Testis (tissue), 3 donors: ENCODE results near the gene CLCN7. TPM values are rescaled to one million over a fixed set of nuclear protein-coding genes. Genes with fewer than 3 reads are reported as not detected.

Experiments used
- DNase-seq: peaks from one replicate; pipeline ENCODE4 v3.0.0-alpha.2; 2019
- H3K27ac ChIP-seq, 2 donors: fragments of 200-600 bp; sonication (generic); one replicate each; pipeline ENCODE4 v1.5.1; 2019
- H3K27me3 ChIP-seq: fragments of 200-600 bp; sonication (generic); one replicate; pipeline ENCODE4 v1.5.1; 2019
- H3K36me3 ChIP-seq: fragments of 200-600 bp; sonication (generic); one replicate; pipeline ENCODE4 v1.5.1; 2017; ENCODE audit warnings: low read depth; ENCODE audit errors: missing control alignments
- H3K4me1 ChIP-seq: fragments of 200-600 bp; sonication (generic); one replicate; pipeline ENCODE4 v1.5.1; 2019
- H3K4me3 ChIP-seq, 2 donors: fragments of 200-600 bp; sonication (generic); one replicate each; pipeline ENCODE4 v1.5.1; 2017 to 2019
- H3K9me3 ChIP-seq: fragments of 200-600 bp; sonication (generic); one replicate; pipeline ENCODE4 v1.5.1; 2017
- POLR2A ChIP-seq: fragments of 450-650 bp; IDR thresholded peaks from one replicate; pipeline ENCODE4 v1.6.1; 2017; ENCODE audit warnings: antibody characterized with exemption, mild to moderate bottlenecking, moderate library complexity
- WGBS, 2 donors: methylation state at CpG; one replicate each; pipeline ENCODE4 v1.1.5; 2018; 5-methylcytosine and 5-hydroxymethylcytosine counted together
- intact Hi-C: fragments of 100-400 bp; cut with DNase I; formaldehyde crosslinking; loops from one replicate; pipeline ENCODE4 v1.15.1; 2023; ENCODE audit warnings: low total_unique reads
- polyA plus RNA-seq: library from polyadenylated mRNA; stranded (reverse); fragments of 350-450 nt; fragmentation: Illumina TruSeq; extraction: RNeasy Lipid Tissue Mini Kit (QIAGEN cat#74804); gene quantifications from one replicate; pipeline ENCODE4 v1.2.3, GENCODE V29; 2014; ENCODE audit warnings: low read depth, low replicate concordance; ENCODE audit not compliant: insufficient read depth
- total RNA-seq, 2 donors: library from RNA; depleted of rRNA; stranded (reverse); fragments of >200 nt; gene quantifications; one replicate each; pipeline ENCODE4 v1.2.3, GENCODE V29; 2016
- TF ChIP-seq, protein P1 (sequence below), 3 experiments: fragments of 450-650 bp in 2 of 3; fragments of 200-600 bp in 1 of 3; sonication (generic) in 1 of 3; IDR thresholded peaks; one replicate each; pipeline ENCODE4 v1.5.1; 2016 to 2019; ENCODE audit warnings: antibody characterized with exemption in 3 of 3, mild to moderate bottlenecking in 2 of 3, moderate library complexity in 1 of 3

Gene CLCN7
- total and polyA plus RNA-seq, 3 donors from 2014 or later: 79.6 to 160 (median 152) TPM

DNA sequence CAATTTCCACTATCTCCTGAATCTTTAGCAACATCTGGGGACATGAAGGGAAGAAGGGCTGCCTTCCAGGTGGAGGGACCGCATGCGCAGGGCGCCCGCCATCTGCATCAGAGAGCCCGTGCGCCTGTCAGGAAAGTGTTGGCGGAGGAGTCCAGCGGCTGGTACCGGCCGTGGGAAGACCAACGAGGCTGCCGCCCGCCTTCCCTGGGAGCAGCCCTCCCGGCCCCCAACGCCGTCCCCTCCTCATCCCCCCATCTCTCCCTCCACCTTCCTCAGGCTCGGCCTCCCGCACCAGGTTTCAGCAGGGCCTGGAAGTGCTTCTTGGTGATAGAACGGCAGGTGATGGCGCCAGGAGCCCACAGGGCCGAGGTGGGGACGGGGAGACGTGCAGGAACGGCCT, 8.8 kb downstream of the CLCN7 start:
- 87% methylated on average over 17 to 24 of the region's 24 CpGs for WGBS, 2 donors
- DNase-seq: no peak
- no peak overlapping the region for H3K27ac ChIP-seq
- no peaks in the 10 kb centered on the region for H3K27me3 ChIP-seq
- no peaks in the 10 kb centered on the region for H3K9me3 ChIP-seq
- peaks cover 4% of the 10 kb centered on the region for H3K4me1 ChIP-seq
- H3K36me3 ChIP-seq: no peaks in the 10 kb centered on the region
- intact Hi-C loops: no loop called here
- TF ChIP-seq, protein P1, sequence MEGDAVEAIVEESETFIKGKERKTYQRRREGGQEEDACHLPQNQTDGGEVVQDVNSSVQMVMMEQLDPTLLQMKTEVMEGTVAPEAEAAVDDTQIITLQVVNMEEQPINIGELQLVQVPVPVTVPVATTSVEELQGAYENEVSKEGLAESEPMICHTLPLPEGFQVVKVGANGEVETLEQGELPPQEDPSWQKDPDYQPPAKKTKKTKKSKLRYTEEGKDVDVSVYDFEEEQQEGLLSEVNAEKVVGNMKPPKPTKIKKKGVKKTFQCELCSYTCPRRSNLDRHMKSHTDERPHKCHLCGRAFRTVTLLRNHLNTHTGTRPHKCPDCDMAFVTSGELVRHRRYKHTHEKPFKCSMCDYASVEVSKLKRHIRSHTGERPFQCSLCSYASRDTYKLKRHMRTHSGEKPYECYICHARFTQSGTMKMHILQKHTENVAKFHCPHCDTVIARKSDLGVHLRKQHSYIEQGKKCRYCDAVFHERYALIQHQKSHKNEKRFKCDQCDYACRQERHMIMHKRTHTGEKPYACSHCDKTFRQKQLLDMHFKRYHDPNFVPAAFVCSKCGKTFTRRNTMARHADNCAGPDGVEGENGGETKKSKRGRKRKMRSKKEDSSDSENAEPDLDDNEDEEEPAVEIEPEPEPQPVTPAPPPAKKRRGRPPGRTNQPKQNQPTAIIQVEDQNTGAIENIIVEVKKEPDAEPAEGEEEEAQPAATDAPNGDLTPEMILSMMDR (IDR thresholded peaks at IDR 0.05): no peak
- TF ChIP-seq POLR2A: no peak
- H3K4me3 ChIP-seq: no peak overlapping the region

- WGBS, 2 donors: 93 to 98% methylated on average over 2 to 13 of the region's 13 CpGs
- TF ChIP-seq, protein P1 (IDR thresholded peaks at IDR 0.05): no peak
- Histone ChIP-seq H3K4me3 (no peak overlapping the region), H3K27ac (no peak overlapping the region), H3K27me3 (no peaks in the 10 kb centered on the region), H3K4me1 (no peaks in the 10 kb centered on the region), H3K9me3 (no peaks in the 10 kb centered on the region), H3K36me3 (no peaks in the 10 kb centered on the region)
- no peak for DNase-seq
- intact Hi-C loops: no loop called here
Measured at GRCh38 chr16:1465567-1465915, 9.3 kb downstream of the CLCN7 start.

DNA sequence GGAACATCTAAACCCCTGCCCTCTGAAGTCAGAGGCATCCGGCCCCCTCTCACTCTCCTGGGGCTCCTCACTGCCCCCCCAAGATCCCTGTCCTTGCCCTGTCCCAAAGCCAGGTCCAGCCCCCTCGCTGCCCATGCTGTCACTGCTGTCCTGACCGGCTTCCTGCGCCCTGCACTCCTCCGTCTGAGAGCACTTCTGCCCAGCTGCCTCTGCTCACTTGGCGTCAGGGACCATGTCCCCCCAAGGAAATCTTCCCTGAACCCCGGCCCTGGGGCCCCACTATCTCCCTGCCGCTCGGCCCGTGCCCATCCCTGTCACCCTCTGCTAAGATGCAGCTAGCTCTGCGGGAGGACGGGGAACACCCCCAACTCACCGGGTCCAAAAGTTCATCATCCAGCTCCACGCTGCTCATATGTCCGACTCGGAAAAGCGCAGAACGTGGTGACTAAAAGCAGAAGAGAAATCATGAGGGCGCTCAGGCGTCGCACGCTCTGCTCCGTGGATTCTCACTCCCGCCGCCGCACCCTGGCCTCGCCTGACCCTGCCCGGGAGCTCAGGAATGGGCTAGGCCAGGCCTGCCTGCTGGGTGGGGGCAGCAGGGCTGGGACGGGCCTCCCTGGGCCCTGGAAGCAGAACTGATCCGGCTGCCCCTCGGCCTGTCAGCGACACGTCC, 9.8 kb downstream of the CLCN7 start:
- Histone ChIP-seq H3K4me3 (no peak overlapping the region), H3K27ac (no peak overlapping the region), H3K4me1 (no peaks in the 10 kb centered on the region), H3K27me3 (no peaks in the 10 kb centered on the region), H3K36me3 (no peaks in the 10 kb centered on the region), H3K9me3 (no peaks in the 10 kb centered on the region)
- no peak for DNase-seq
- 88 to 91% methylated on average over 32 to 33 of the region's 33 CpGs for WGBS, 2 donors
- intact Hi-C loops: no loop called here
- no peak for TF ChIP-seq POLR2A
- TF ChIP-seq, protein P1 (IDR thresholded peaks at IDR 0.05): no peak

- TF ChIP-seq, protein P1 (IDR thresholded peaks at IDR 0.05): no peak
- no peak for TF ChIP-seq POLR2A
- Histone ChIP-seq H3K27me3 (no peaks in the 10 kb centered on the region), H3K4me3 (no peak overlapping the region), H3K36me3 (no peaks in the 10 kb centered on the region), H3K4me1 (no peaks in the 10 kb centered on the region), H3K27ac (no peak overlapping the region), H3K9me3 (no peaks in the 10 kb centered on the region)
- intact Hi-C loops: no loop called here
- no peak for DNase-seq
- WGBS, 2 donors: 89 to 90% methylated on average over 15 to 41 of the region's 41 CpGs
Measured at GRCh38 chr16:1464196-1464893, 10.5 kb downstream of the CLCN7 start.

DNA sequence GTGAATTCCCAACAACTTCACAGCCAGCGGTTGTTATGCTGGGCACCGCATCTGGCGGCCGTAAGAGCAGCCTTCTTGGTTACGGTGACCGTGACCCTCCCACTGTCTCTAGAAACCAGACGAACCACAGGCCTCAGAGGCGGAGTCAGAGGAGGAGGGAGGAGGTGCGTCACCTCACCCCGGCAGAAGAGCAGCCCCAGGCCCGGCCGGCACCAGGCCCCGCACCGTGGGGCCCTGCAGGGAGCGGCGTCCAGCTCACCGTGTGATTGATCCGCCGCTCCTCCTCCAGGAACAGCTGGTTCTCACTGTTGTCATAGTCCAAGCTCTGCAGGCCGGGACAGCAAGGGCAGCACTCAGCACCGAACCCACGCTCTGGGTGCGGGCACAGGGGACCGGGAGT, 13.7 kb downstream of the CLCN7 start:
- no peaks in the 10 kb centered on the region for H3K4me1 ChIP-seq
- no peak overlapping the region for H3K27ac ChIP-seq
- no peaks in the 10 kb centered on the region for H3K9me3 ChIP-seq
- H3K4me3 ChIP-seq: no peak overlapping the region
- no peaks in the 10 kb centered on the region for H3K36me3 ChIP-seq
- 70 to 87% methylated on average over 22 to 23 of the region's 24 CpGs for WGBS, 2 donors
- no peak for DNase-seq
- intact Hi-C loops: no loop called here
- TF ChIP-seq, protein P1 (IDR thresholded peaks at IDR 0.05): no peak
- no peak for TF ChIP-seq POLR2A
- no peaks in the 10 kb centered on the region for H3K27me3 ChIP-seq
